HepG2 (cell line): ENCODE data around the gene DUSP12. TPM values are rescaled to one million over a fixed set of nuclear protein-coding genes. Genes with fewer than 3 reads are reported as not detected.

ENCODE experiments used
- ARID2 ChIP-seq: sonication (generic); formaldehyde crosslinking; IDR thresholded peaks from 2 replicates; pipeline ENCODE4 v1.8.1; 2022; ENCODE audit warnings: mild to moderate bottlenecking, missing genetic modification reagents, borderline replicate concordance
- FLYWCH1 ChIP-seq: sonication (generic); formaldehyde crosslinking; IDR thresholded peaks from 2 replicates; pipeline ENCODE4 v1.8.1; 2023; ENCODE audit warnings: mild to moderate bottlenecking, missing genetic modification reagents
- HNF4A ChIP-seq: sonication (generic); formaldehyde crosslinking; IDR thresholded peaks from 2 replicates; pipeline ENCODE4 v1.4.0; 2020; ENCODE audit warnings: missing genetic modification reagents
- IKZF1 ChIP-seq: fragments of 450-650 bp; IDR thresholded peaks from 2 replicates; pipeline ENCODE4 v1.7.1; 2016
- JUND ChIP-seq: sonication (generic); formaldehyde crosslinking; IDR thresholded peaks from 2 replicates; pipeline ENCODE4 v1.8.0; 2022; ENCODE audit warnings: mild to moderate bottlenecking, missing genetic modification reagents
- KDM6A ChIP-seq: IDR thresholded peaks from 2 replicates; pipeline ENCODE4 v1.6.1; 2016; ENCODE audit warnings: low read depth
- MAFF ChIP-seq: IDR thresholded peaks from 2 replicates; pipeline ENCODE4 v1.6.1; 2011; ENCODE audit warnings: low read depth, low read length, improper control_type of control experiment
- MYNN ChIP-seq: sonication (generic); formaldehyde crosslinking; IDR thresholded peaks from 2 replicates; pipeline ENCODE4 v1.4.0; 2020; ENCODE audit warnings: mild to moderate bottlenecking, low read depth, missing genetic modification reagents
- NPAS2 ChIP-seq: sonication (generic); formaldehyde crosslinking; IDR thresholded peaks from 2 replicates; pipeline ENCODE4 v1.8.0; 2022; ENCODE audit warnings: mild to moderate bottlenecking, missing genetic modification reagents, borderline replicate concordance
- SMAD1 ChIP-seq: sonication (generic); formaldehyde crosslinking; IDR thresholded peaks from 2 replicates; pipeline ENCODE4 v1.4.0; 2020; ENCODE audit warnings: missing genetic modification reagents, low read depth, mild to moderate bottlenecking, borderline replicate concordance
- SMC3 ChIP-seq: IDR thresholded peaks from 2 replicates; pipeline ENCODE4 v1.6.1; 2011; ENCODE audit warnings: low read length, improper control_type of control experiment
- ZNF207 ChIP-seq: fragments of 450-650 bp; IDR thresholded peaks from 2 replicates; pipeline ENCODE4 v1.6.1; 2016; ENCODE audit warnings: antibody characterized with exemption, borderline replicate concordance
- ZNF235 ChIP-seq: sonication (generic); formaldehyde crosslinking; IDR thresholded peaks from 2 replicates; pipeline ENCODE4 v1.8.1; 2023; ENCODE audit warnings: mild to moderate bottlenecking, missing genetic modification reagents, borderline replicate concordance
- ZNF335 ChIP-seq: sonication (generic); formaldehyde crosslinking; IDR thresholded peaks from 2 replicates; pipeline ENCODE4 v1.4.0; 2020; ENCODE audit warnings: missing genetic modification reagents
- ZNF550 ChIP-seq: sonication (generic); formaldehyde crosslinking; IDR thresholded peaks from 2 replicates; pipeline ENCODE4 v1.4.0; 2020; ENCODE audit warnings: mild to moderate bottlenecking, missing genetic modification reagents, borderline replicate concordance
- ZNF569 ChIP-seq: sonication (generic); formaldehyde crosslinking; IDR thresholded peaks from 2 replicates; pipeline ENCODE4 v1.5.0; 2020; ENCODE audit warnings: mild to moderate bottlenecking, missing genetic modification reagents, moderate library complexity, borderline replicate concordance
- ZNF598 ChIP-seq: sonication (generic); formaldehyde crosslinking; IDR thresholded peaks from 2 replicates; pipeline ENCODE4 v1.5.1; 2020; ENCODE audit warnings: mild to moderate bottlenecking, missing genetic modification reagents, borderline replicate concordance
- ZNF644 ChIP-seq: IDR thresholded peaks from 2 replicates; pipeline ENCODE4 v1.6.1; 2016; ENCODE audit warnings: low read depth
- ZNF747 ChIP-seq: sonication (generic); formaldehyde crosslinking; IDR thresholded peaks from 2 replicates; pipeline ENCODE4 v1.8.1; 2023; ENCODE audit warnings: missing genetic modification reagents, mild to moderate bottlenecking, borderline replicate concordance
- ZNF761 ChIP-seq: sonication (generic); formaldehyde crosslinking; conservative IDR thresholded peaks from 2 replicates; pipeline ENCODE4 v1.4.0; 2020; ENCODE audit warnings: mild to moderate bottlenecking, missing genetic modification reagents
- ZNF83 ChIP-seq: sonication (generic); formaldehyde crosslinking; IDR thresholded peaks from 2 replicates; pipeline ENCODE4 v1.4.0; 2020; ENCODE audit warnings: missing genetic modification reagents, mild to moderate bottlenecking, borderline replicate concordance
- ZSCAN21 ChIP-seq: sonication (generic); formaldehyde crosslinking; IDR thresholded peaks from 2 replicates; pipeline ENCODE4 v1.8.0; 2022; ENCODE audit warnings: mild to moderate bottlenecking, missing genetic modification reagents, moderate library complexity, borderline replicate concordance
- polyA plus RNA-seq, 8 experiments: library from polyadenylated mRNA; depleted of rRNA in 3 of 8; stranded (reverse) in 7 of 8; unstranded in 1 of 8; fragments of >200 nt; fragmentation: Illumina TruSeq in 4 of 8; extraction: Trizol in 4 of 8; gene quantifications; 2 replicates each; pipeline versions ENCODE4 v1.2.1 to v1.2.3, GENCODE V29; 2011 to 2016; ENCODE audit warnings: low read depth in 4 of 8, missing spikeins in 1 of 8, mixed read lengths in 1 of 8; ENCODE audit not compliant: insufficient read depth in 1 of 8
- total RNA-seq, 5 experiments: library from RNA; depleted of rRNA; stranded (reverse); fragments of >200 nt; fragmentation: Illumina TruSeq; extraction: Trizol; gene quantifications; 2 replicates each; pipeline ENCODE4 v1.2.3, GENCODE V29; 2016; ENCODE audit warnings: low read depth in 1 of 5
- TF ChIP-seq, protein P1 (sequence below): sonication (generic); formaldehyde crosslinking; IDR thresholded peaks from 2 replicates; pipeline ENCODE4 v1.9.0; 2021; ENCODE audit warnings: missing genetic modification reagents, mild to moderate bottlenecking, borderline replicate concordance
- TF ChIP-seq, protein P2 (sequence below): fragments of 450-650 bp; IDR thresholded peaks from 2 replicates; pipeline ENCODE4 v1.6.1; 2016
- TF ChIP-seq, protein P3 (sequence below): sonication (generic); formaldehyde crosslinking; IDR thresholded peaks from 2 replicates; pipeline ENCODE4 v1.5.1; 2020; ENCODE audit warnings: missing genetic modification reagents, mild to moderate bottlenecking, borderline replicate concordance

DUSP12 gene
- total and polyA plus RNA-seq, 2 of the 13 experiments (the other 11 are each of a cell fraction or from before 2014, with no cell fraction given) = 36.7 to 37.1 TPM

DNA sequence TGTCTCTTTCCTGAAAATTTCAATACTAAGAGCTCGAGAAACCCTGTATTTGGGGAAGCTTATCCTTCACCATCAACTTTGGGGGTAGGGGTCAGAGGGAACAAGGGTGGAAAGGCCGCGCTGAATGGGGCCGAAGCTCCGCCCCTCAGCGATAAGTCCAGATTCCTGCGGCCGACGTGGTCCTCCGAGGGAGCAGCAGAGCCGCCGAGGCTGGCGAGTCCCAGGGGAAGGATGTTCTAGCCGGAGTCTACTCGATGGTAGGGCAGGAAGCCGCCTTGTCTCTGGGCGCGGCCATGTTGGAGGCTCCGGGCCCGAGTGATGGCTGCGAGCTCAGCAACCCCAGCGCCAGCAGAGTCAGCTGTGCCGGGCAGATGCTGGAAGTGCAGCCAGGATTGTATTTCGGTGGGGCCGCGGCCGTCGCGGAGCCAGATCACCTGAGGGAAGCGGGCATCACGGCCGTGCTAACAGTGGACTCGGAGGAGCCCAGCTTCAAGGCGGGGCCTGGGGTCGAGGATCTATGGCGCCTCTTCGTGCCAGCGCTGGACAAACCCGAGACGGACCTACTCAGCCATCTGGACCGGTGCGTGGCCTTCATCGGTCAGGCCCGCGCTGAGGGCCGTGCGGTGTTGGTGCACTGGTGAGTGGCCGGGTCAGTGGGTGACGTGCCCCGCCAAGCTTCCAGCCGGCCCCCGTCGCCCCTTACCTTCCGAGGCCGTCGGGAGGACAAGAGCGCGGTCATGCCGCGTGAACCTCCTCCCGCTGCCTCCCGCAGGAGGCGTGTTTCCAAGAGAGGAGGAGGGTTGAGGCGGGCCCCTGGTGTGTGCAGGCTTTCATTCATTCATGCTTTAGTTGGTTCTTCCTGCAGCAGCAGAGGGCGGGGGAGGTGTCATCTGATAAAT lies at the start of gene DUSP12 (continued):
- TF ChIP-seq, protein P1, sequence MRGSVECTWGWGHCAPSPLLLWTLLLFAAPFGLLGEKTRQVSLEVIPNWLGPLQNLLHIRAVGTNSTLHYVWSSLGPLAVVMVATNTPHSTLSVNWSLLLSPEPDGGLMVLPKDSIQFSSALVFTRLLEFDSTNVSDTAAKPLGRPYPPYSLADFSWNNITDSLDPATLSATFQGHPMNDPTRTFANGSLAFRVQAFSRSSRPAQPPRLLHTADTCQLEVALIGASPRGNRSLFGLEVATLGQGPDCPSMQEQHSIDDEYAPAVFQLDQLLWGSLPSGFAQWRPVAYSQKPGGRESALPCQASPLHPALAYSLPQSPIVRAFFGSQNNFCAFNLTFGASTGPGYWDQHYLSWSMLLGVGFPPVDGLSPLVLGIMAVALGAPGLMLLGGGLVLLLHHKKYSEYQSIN (CRISPR knock-in tag) = no peak
- no peak for TF ChIP-seq FLYWCH1 (CRISPR knock-in tag)
- no peak for TF ChIP-seq KDM6A (CRISPR knock-in tag)
- TF ChIP-seq MAFF = no peak
- TF ChIP-seq ZNF83 (CRISPR knock-in tag) = no peak
- peak; percentile 86 for TF ChIP-seq ZSCAN21 (CRISPR knock-in tag)
- peak; percentile 83; the same call in 1 of the 2 replicates for TF ChIP-seq ZNF235 (CRISPR knock-in tag)
- no peak; the same call in 1 of the 2 replicates for TF ChIP-seq ZNF569 (CRISPR knock-in tag)
- no peak for TF ChIP-seq MYNN (CRISPR knock-in tag)
- no peak for TF ChIP-seq ZNF550 (CRISPR knock-in tag)
- no peak for TF ChIP-seq JUND
- no peak for TF ChIP-seq IKZF1
- TF ChIP-seq HNF4A = peak; percentile 24; the same call in 1 of the 2 replicates
- TF ChIP-seq, protein P2, sequence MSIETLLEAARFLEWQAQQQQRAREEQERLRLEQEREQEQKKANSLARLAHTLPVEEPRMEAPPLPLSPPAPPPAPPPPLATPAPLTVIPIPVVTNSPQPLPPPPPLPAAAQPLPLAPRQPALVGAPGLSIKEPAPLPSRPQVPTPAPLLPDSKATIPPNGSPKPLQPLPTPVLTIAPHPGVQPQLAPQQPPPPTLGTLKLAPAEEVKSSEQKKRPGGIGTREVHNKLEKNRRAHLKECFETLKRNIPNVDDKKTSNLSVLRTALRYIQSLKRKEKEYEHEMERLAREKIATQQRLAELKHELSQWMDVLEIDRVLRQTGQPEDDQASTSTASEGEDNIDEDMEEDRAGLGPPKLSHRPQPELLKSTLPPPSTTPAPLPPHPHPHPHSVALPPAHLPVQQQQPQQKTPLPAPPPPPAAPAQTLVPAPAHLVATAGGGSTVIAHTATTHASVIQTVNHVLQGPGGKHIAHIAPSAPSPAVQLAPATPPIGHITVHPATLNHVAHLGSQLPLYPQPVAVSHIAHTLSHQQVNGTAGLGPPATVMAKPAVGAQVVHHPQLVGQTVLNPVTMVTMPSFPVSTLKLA = no peak
- TF ChIP-seq ZNF747 (CRISPR knock-in tag) = peak; percentile 46; the same call in 1 of the 2 replicates
- no peak for TF ChIP-seq ZNF207
- TF ChIP-seq ARID2 (CRISPR knock-in tag) = no peak
- TF ChIP-seq, protein P3, sequence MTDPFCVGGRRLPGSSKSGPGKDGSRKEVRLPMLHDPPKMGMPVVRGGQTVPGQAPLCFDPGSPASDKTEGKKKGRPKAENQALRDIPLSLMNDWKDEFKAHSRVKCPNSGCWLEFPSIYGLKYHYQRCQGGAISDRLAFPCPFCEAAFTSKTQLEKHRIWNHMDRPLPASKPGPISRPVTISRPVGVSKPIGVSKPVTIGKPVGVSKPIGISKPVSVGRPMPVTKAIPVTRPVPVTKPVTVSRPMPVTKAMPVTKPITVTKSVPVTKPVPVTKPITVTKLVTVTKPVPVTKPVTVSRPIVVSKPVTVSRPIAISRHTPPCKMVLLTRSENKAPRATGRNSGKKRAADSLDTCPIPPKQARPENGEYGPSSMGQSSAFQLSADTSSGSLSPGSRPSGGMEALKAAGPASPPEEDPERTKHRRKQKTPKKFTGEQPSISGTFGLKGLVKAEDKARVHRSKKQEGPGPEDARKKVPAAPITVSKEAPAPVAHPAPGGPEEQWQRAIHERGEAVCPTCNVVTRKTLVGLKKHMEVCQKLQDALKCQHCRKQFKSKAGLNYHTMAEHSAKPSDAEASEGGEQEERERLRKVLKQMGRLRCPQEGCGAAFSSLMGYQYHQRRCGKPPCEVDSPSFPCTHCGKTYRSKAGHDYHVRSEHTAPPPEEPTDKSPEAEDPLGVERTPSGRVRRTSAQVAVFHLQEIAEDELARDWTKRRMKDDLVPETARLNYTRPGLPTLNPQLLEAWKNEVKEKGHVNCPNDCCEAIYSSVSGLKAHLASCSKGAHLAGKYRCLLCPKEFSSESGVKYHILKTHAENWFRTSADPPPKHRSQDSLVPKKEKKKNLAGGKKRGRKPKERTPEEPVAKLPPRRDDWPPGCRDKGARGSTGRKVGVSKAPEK = no peak; the same call in 1 of the 2 replicates
- 0 out of 2 replicates have a peak, but pooled peaks have one; percentile 37 for TF ChIP-seq ZNF644 (CRISPR knock-in tag)
- peak; percentile 91; the same call in 1 of the 2 replicates for TF ChIP-seq ZNF598
- no peak for TF ChIP-seq ZNF335
- no peak for TF ChIP-seq NPAS2 (CRISPR knock-in tag)
- no peak for TF ChIP-seq SMC3
- TF ChIP-seq SMAD1 (CRISPR knock-in tag) = peak; percentile 88; the same call in 1 of the 2 replicates
- TF ChIP-seq ZNF761 (CRISPR knock-in tag) = 0 out of 2 replicates have a peak, but pooled peaks have one; percentile 30
